Fibroblast of skin of back (primary cell): ENCODE measurements around the gene ATL1.
A peak's percentile ranks its signal among the peaks of the same experiment; 100 is the strongest.
"Not testable (repeated sequence)": the region's sequence is repeated elsewhere in the genome, so short reads cannot be mapped to it uniquely, and the experiment has no call there.

Source experiments
- DNase-seq: peaks from one replicate; pipeline ENCODE4 v3.0.0-alpha.2; 2013

Gene ATL1

DNA sequence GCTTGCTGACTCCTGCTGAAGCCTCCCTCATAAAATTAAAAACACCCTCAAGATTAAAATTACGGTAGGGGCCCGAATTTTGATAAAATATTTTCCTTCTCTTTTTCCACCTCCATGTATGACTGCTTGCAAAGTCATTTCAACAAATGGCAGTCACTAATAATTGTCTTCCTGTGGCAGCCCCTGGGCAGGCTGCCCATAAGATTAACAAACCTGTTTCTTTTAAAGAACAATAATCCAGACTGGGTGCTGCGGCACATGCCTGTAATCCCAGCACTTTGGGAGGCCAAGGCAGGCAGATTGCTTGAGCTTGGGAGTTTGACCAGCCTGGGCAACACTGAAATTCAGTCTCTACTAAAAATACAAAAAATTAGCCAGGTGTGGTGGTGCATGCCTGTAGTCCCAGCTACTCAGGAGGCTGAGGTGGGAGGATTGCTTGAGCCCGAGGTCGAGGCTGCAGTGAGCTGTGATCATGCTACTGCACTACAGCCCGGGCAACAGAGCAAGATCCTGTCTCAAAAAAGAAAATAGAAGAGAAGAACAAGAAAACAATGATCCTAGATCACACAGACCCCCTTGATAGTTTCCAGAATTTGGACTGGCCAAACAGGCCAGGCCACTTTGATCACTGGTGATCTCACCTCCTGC is 99.5 kb downstream of the ATL1 start:
- DNase-seq = no peak

DNA sequence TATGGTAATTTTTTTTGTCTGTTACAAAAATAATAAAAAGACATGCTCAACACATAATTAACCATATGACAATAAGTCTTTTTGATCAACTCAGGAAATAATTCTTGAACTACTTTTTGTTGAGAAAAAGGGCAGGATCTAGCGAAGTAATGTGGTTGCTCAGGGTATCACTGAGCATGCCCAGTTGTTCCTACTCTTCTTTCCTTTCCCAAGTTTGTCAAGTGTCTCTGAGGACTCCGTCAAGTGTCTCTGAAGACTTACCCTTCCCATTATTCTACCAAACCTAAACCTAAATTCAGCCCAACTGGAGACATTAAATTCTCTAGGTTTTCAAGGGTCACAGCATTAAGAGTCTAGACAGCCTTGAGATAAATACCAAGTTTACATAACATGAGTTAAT is 104.6 kb downstream of the ATL1 start:
- not testable (repeated sequence) for DNase-seq

GRCh38 chr14:50665300-50665699 is 105.4 kb downstream of the ATL1 start:
- DNase-seq = not testable (repeated sequence)

GRCh38 chr14:50666772-50667683 is 107.1 kb downstream of the ATL1 start:
- DNase-seq = peak; percentile 66

- no peak for DNase-seq
These were observed 107.7 kb downstream of the ATL1 start for GRCh38 chr14:50667684-50667995.

- peak; percentile 82 for DNase-seq
These were observed 108.3 kb downstream of the ATL1 start, which contains the start of gene SAV1 for GRCh38 chr14:50667996-50668825. Gene SAV1 (minus strand): TSS chr14:50668306. CDS start chr14:50667967, 339 bp downstream.

DNA sequence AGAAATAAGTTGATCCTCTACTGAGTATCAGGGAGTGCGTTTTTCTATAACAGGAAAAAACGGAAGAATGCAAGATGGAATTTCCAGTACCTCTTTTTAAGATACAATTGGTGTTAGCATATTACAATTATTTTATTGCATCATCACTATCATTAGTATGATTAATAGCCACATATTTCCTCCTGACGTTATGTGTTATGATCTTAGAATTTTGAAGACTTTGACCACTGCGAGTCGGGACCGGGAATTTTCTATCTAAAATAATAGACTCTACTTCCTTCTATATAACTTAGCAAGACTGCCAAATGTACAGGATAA is 108.8 kb downstream of the ATL1 start:
- no peak for DNase-seq

- DNase-seq = no peak
These were observed 109.6 kb downstream of the ATL1 start for GRCh38 chr14:50669441-50669986.

- DNase-seq = peak; percentile 11
These were observed 110.4 kb downstream of the ATL1 start for GRCh38 chr14:50670196-50670865.

DNA sequence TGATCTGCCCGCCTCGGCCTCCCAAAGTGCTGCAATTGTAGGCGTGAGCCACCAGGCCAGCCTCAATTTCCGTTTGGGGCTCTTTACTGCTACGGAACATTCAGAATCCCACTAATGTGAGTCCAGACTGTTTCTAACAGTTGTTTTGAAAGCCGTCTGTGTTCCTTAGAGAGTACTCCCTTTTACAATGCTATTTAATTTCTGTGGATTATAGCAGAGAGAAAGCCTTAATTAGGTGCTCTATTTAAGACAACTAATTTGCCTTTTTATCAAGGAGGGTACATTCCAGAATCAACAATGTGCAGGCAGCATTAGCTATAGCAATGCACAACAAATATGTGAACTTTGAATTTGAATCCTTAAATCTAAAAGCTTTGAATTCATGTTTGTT is 110.9 kb downstream of the ATL1 start:
- DNase-seq = no peak

DNA sequence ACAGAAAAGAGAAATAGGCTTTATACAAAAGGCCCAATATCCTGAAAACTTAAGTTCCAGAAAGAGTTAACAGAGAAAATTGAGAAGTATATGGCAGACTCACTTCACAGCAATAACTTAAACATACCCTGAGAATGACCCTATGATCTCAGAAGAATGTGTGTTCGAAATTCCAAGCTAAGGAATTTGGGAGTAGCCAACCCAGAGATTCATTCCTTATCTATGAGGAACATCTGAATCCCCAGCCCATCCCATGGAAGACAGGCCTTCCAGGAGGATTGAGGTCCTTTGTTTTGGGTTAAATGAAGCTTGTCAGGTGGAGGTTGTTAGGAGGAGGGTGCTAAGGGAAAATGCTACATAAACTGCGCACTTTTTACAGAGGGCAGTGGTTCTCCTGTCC is 115.7 kb downstream of the ATL1 start:
- DNase-seq = peak; percentile 92

GRCh38 chr14:50676814-50677516 is 117.0 kb downstream of the ATL1 start:
- DNase-seq = no peak

DNA sequence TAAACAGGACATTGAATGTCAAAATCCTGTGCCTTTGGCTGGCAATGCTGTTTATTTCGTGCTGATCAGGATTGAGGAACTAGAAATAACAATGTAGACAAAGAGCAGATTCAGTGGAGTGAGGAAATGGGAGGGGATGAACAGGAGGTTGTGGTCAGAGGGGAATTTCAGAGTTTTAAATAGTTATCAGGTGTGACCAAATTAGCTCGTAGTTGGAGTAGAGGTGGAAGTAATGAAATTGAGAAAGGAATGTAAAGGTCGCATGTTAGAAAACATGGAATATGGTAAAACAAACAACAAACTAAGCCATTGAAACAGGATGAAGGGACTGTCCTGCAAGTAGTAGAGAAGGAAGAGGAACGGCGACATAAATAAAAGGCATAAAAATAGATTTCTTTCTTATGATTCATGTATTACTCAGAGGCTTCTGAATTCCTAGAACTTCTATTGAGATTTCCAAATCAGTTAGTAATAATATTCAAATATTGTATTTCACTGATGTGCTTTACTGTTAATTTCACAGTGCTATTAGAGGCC is 117.7 kb downstream of the ATL1 start:
- DNase-seq = peak; percentile 79

- DNase-seq = no peak
These were observed 118.2 kb downstream of the ATL1 start for GRCh38 chr14:50678163-50678562.

GRCh38 chr14:50679674-50680073 is 119.7 kb downstream of the ATL1 start:
- DNase-seq = no peak
